OCI-LY3 (cell line): ENCODE data around the gene PPM1M.

Source experiments
- CTCF ChIP-seq: fragments of 200-600, 300-600 bp; sonication (generic); IDR thresholded peaks from 2 replicates; pipeline ENCODE4 v1.5.1; 2014; ENCODE audit warnings: antibody characterized with exemption, low read length, low read depth
- EZH2phosphoT487 ChIP-seq: fragments of 200-600 bp; shearing (Covaris generic); IDR thresholded peaks from 2 replicates; pipeline ENCODE4 v1.6.1; 2018; ENCODE audit warnings: antibody characterized with exemption, mixed run types, low read depth

- TF ChIP-seq CTCF = no peak
- TF ChIP-seq EZH2phosphoT487 = no peak
Measured at GRCh38 chr3:52215351-52215750, 30.2 kb upstream of the PPM1M start.
